ENCODE results near the gene NF1. TPM values are rescaled to one million over a fixed set of nuclear protein-coding genes. Genes with fewer than 3 reads are reported as not detected.

Gene NF1
- total and polyA plus RNA-seq, 2 experiments from 2014 or later, result 8.4 to 45.9 TPM

DNA sequence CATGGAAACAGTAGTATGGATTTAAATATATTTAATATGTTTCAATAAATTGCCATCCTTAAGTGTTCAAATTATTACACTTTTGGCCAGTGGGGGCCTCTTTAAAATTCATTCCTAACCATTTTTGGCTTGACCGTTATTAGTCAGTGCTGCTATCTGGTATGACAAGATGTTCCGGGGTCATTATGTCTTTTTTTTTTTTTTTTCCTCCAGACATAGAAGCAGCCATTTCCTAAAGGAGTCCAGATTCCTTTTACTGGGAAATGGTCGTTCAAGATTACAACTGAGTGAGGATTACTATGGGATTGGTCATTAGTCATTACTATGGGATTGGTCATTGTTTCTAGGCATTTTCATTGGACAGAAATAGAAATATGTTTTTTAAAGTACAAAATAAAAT, 53.4 kb downstream of the NF1 start:
- no peak for DNase-seq (ENCODE audit: low spot score)
- peak overlapping the region; percentile 16 for H3K4me2 ChIP-seq
- no peaks in the 10 kb centered on the region for H3K9me2 ChIP-seq (replicated peaks; ENCODE audit: insufficient read depth)
- 53% methylated on average over 3 of the region's 3 CpGs for WGBS (ENCODE audit: low lambda C conversion rate, missing lambda C conversion rate)
- H4K20me1 ChIP-seq (ENCODE audit: insufficient read depth, poor library complexity, severe bottlenecking), result no peaks in the 10 kb centered on the region
- no peaks in the 10 kb centered on the region for H3K9me3 ChIP-seq (ENCODE audit: low read depth)
- TF ChIP-seq, protein P1, sequence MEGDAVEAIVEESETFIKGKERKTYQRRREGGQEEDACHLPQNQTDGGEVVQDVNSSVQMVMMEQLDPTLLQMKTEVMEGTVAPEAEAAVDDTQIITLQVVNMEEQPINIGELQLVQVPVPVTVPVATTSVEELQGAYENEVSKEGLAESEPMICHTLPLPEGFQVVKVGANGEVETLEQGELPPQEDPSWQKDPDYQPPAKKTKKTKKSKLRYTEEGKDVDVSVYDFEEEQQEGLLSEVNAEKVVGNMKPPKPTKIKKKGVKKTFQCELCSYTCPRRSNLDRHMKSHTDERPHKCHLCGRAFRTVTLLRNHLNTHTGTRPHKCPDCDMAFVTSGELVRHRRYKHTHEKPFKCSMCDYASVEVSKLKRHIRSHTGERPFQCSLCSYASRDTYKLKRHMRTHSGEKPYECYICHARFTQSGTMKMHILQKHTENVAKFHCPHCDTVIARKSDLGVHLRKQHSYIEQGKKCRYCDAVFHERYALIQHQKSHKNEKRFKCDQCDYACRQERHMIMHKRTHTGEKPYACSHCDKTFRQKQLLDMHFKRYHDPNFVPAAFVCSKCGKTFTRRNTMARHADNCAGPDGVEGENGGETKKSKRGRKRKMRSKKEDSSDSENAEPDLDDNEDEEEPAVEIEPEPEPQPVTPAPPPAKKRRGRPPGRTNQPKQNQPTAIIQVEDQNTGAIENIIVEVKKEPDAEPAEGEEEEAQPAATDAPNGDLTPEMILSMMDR (IDR thresholded peaks at IDR 0.05; ENCODE audit: poor library complexity), result no peak
- TF ChIP-seq EZH2phosphoT487 (IDR thresholded peaks at IDR 0.05; ENCODE audit: low read depth, severe bottlenecking, unreplicated experiment) (no peak), EZH2 (IDR thresholded peaks at IDR 0.05; ENCODE audit: borderline replicate concordance) (no peak)
- no peak overlapping the region for H3K27ac ChIP-seq
- H2AFZ ChIP-seq, result no peak overlapping the region
- H3K4me3 ChIP-seq, result no peak overlapping the region
- H3K27me3 ChIP-seq, result no peaks in the 10 kb centered on the region
- no peaks in the 10 kb centered on the region for H3K36me3 ChIP-seq (replicated peaks; ENCODE audit: insufficient read depth, low read depth)
- no peaks in the 10 kb centered on the region for H3K4me1 ChIP-seq (ENCODE audit: insufficient read depth)
- peaks cover 64% of the 10 kb centered on the region for H3K79me2 ChIP-seq

- no peak for DNase-seq (ENCODE audit: low spot score)
- H3K27ac ChIP-seq, result no peak overlapping the region
- H3K4me2 ChIP-seq, result no peak overlapping the region
- H3K9me2 ChIP-seq (replicated peaks; ENCODE audit: insufficient read depth), result no peaks in the 10 kb centered on the region
- H3K79me2 ChIP-seq, result peaks cover 47% of the 10 kb centered on the region
- H3K27me3 ChIP-seq, result no peaks in the 10 kb centered on the region
- TF ChIP-seq EZH2phosphoT487 (IDR thresholded peaks at IDR 0.05; ENCODE audit: low read depth, severe bottlenecking, unreplicated experiment) (no peak), EZH2 (IDR thresholded peaks at IDR 0.05; ENCODE audit: borderline replicate concordance) (no peak)
- TF ChIP-seq, protein P1 (IDR thresholded peaks at IDR 0.05; ENCODE audit: poor library complexity), result no peak
- H4K20me1 ChIP-seq (ENCODE audit: insufficient read depth, poor library complexity, severe bottlenecking), result no peaks in the 10 kb centered on the region
- no peaks in the 10 kb centered on the region for H3K4me1 ChIP-seq (ENCODE audit: insufficient read depth)
- no peak overlapping the region for H3K4me3 ChIP-seq
- no peaks in the 10 kb centered on the region for H3K36me3 ChIP-seq (replicated peaks; ENCODE audit: insufficient read depth, low read depth)
- 100% methylated on average over 1 of the region's 1 CpG for WGBS (ENCODE audit: low lambda C conversion rate, missing lambda C conversion rate)
- no peak overlapping the region for H2AFZ ChIP-seq
- no peaks in the 10 kb centered on the region for H3K9me3 ChIP-seq (ENCODE audit: low read depth)
These were observed 57.5 kb downstream of the NF1 start for GRCh38 chr17:31152271-31152670.

DNA sequence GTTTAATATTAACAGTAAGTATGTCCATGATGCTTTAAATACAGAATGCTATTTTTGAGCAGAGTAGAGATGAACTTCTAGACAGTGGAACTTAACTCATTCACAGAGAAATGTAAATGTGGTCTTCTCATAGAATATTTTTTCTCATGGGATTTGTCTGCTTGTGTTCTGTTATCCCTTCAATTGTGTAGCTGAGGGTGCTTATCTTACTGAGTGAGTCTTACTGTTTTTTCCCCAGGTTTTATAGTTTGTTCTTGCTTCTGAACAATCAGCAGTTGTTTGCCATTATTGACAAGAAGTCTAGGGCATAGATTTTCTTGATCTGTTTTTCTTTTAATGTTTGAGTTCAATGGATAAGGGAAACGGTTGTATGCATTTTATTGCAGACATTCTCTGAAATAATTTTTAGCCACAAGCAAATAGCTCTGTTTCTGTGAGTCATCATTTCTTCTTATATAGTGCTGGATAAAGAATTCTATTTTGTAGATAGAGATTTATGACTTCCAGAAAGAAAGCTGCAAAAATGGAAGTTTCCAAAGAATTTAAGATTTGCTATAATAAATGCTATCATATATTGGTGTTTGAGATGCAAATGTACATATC, 60.5 kb downstream of the NF1 start:
- Histone ChIP-seq H2AFZ (no peak overlapping the region), H3K4me3 (no peak overlapping the region), H3K4me1 (ENCODE audit: insufficient read depth) (no peaks in the 10 kb centered on the region), H3K4me2 (no peak overlapping the region), H3K9me2 (replicated peaks; ENCODE audit: insufficient read depth) (no peaks in the 10 kb centered on the region), H3K79me2 (peaks cover 29% of the 10 kb centered on the region), H3K27ac (no peak overlapping the region), H3K27me3 (no peaks in the 10 kb centered on the region), H4K20me1 (ENCODE audit: insufficient read depth, poor library complexity, severe bottlenecking) (no peaks in the 10 kb centered on the region), H3K36me3 (replicated peaks; ENCODE audit: insufficient read depth, low read depth) (no peaks in the 10 kb centered on the region), H3K9me3 (ENCODE audit: low read depth) (no peaks in the 10 kb centered on the region)
- TF ChIP-seq, protein P1 (IDR thresholded peaks at IDR 0.05; ENCODE audit: poor library complexity), result no peak
- TF ChIP-seq EZH2phosphoT487 (IDR thresholded peaks at IDR 0.05; ENCODE audit: low read depth, severe bottlenecking, unreplicated experiment) (no peak), EZH2 (IDR thresholded peaks at IDR 0.05; ENCODE audit: borderline replicate concordance) (no peak)
- DNase-seq (ENCODE audit: low spot score), result no peak
- 14% methylated on average over 1 of the region's 1 CpG for WGBS (ENCODE audit: low lambda C conversion rate, missing lambda C conversion rate)
